Activated T-cell treated with anti-CD3 and anti-CD28 coated beads for 1 hour (primary cell): ENCODE measurements around the gene CD151.

Source experiments
- DNase-seq: peaks from one replicate; pipeline ENCODE4 v3.0.0-alpha.2; 2020; ENCODE audit warnings: low read depth

CD151 gene

DNA sequence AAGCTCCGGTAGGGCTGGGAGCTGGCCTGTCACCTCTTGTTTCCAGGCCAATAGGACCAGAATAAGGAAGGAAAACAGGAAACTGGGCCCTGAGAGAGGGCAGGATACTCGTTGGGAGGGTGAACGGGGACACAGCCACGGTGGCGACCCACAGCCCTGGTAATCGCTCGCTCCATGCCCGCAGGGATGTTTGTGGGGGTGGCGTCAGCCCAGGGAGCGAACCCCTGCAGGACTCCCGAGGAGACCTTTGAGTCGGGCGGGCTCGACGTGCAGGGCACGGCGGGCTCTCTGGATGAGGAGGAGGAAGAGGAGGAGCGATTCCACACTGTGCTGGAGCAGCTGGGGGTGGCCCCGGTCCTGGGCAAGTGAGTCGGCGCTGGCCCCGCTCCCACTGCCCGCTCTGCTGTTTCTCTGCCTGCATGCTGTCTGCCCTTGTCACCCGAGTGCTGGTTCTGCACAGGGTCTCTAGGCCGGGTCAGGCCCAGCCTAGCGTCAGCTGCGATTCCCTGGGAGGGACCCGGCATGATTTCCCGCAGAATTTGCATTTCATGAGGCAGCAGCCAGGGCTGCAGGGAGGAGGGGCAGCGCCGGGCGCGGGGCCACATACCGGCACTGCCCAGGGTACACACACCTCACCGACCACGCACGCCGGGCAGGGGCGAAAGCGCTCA, 3.4 kb upstream of the CD151 start:
- DNase-seq = no peak

DNA sequence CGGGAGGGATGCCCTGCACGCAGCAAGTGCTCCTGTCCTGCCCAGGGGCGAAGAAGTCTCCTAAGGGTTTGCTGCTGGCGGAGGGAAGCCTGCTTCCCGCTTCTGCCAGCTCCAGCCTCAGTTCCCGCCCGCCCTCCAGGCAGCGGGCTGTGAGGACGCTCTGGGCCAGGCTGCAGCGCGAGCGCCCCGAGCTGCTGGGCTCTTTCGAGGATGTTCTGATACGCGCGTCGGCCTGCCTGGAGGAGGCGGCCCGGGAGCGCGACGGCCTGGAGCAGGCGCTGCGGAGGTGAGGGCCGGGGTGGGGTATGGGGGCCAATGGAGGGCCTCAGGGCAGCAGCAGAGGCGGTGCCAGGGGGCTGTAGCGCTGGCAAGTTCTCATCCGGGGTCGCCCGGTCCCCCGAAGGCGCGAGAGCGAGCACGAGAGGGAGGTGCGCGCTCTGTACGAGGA, 2.9 kb upstream of the CD151 start:
- no peak for DNase-seq

DNA sequence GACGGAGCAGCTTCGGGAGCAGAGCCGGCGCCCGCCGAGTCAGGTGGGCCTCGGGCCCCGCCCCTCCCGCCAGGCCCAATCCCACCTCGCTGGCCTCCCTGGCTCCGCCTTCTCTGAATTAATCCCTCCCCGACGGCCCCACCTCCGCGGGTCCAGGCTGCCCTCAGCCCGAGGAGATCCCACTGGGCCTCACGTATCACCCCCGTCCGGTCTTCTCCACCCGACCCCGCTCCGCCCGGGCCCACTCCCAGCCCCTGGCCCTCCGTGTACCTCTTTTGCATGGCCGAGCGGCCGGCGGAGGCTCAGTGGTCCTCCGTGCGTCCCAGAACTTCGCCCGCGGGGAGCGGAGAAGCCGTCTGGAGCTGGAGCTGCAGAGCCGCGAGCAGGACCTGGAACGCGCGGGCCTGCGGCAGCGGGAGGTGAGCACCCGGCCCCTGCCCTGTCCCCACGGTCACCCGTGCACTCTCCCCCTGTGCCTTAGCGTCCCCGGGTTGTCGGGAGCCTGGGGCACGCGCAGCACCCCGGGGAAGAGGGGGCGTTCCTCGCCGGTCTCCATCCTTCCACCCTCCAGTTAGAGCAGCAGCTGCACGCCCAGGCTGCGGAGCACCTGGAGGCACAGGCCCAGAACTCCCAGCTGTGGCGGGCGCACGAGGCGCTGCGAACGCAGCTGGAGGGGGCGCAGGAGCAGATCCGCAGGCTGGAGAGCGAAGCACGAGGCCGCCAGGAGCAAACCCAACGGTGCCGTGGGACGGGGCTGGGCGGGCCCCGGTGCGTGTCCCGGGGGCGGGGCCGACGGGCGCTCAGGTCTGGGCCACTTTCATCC, 2.2 kb upstream of the CD151 start:
- DNase-seq = peak; percentile 43

DNA sequence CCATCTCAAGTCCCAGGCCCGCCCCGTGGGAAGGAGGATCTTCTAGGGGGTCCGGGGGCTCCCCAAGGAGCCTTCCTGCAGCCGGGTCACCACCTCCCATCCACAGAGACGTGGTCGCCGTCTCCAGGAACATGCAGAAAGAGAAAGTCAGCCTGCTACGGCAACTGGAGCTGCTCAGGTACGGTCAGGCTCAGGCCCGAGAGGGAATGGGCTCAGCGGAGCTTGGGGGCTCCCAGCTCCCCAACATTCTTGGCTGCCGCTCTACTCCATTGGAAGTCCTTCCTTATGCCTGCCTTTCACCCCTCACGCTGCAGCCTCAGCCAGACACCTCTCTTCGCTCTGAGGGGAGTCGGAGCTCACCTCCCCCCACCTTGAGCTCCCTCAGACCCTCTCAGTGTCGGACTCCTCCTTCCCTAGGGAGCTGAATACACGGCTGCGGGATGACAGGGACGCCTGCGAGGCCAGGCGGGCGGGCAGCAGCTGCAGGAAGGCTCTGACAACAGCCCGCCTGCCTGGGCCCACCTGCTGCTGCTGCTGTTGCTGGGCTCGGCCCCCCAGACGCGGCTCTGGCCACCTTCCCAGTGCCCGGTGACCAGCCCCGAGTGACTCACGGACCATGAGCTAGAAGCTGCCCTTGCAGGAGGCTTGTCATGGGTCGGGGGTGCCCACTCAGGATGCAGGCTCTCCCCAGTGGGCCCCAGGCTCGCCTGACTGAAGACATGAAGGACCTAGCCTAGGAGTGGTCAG, 1.5 kb upstream of the CD151 start:
- no peak for DNase-seq

DNA sequence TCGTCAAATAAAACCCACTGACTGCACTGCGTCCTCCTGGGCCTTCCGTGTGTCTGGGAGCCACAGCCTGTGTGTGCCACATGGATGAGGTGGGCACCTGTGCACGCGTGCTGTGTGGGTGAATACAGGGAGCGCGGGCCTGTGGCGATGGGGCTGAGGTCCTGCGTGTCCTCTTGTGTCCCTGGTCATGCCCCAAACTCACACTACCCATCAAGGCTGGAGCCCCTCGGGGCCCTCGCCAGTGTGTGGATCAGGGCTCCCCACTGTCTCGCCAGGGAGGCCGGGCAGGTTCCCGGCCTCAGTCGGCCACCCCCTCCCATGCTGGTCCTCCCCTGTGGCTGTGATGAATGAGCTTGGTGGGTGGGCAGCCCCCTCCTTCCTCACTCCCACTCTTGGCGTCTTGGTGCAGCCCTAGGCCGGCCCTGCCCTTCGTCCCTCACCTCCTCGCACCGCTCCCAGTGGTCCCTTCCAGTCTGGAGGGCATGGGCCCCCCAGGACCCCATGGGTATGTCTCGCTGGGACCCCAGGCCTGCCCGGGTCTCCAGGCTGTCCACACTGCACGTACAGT, 707 bp upstream of the CD151 start:
- DNase-seq = no peak

DNA sequence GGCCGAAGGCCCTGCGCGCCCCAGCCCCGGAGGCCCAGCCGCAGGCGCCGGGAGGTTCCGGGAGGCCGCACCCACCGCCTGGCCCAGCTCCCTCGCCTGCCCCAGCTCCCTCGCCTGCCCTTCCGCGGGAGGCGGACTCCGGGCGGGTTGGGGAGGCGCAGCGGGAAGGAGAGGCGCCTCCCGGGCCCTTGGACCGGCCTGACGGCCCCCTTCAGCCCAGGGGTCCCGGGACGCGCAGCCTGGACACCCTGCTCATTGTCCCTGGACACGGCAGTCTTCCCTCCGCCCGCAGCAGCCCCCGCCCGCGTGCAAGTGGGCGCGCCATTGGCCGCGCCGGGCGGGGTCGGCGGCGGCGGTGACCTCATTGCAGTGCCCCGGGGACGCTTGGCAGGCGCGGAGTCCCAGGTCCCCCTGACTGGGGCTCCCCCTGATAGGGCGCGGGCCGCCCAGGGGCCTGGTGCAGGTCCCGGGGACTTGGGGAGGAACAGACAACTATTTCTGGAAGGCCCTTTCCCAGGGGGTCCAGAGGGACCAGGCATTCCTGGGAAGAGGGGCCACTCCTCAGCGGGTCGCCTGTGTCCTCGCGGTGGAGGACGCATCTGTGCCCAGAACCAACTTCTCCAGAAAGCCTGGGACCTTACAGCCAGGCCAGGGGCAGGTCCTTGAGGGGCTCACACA, 501 bp downstream of the CD151 start:
- no peak for DNase-seq

DNA sequence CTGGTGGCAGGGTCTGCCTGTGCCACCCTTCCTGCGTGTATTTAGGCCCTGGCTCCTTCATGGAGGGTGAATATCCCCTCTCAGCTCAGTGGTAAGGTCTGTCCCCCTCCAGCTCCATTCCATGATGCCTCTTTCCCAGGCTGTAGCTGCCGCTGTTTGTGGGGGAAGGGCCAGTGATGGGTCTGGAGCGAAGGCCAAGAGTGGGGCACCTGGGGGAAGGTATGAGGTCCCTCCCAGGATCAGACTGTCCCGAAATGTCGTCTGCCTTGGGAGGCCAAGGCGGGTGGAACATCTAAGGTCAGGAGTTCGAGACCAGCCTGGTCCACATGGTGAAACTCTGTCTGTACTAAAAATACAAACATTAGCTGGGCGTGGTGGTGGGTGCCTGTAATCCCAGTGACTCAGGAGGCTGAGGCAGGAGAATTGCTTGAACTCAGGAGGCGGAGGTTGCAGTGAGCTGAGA, 1.1 kb downstream of the CD151 start:
- no peak for DNase-seq

DNA sequence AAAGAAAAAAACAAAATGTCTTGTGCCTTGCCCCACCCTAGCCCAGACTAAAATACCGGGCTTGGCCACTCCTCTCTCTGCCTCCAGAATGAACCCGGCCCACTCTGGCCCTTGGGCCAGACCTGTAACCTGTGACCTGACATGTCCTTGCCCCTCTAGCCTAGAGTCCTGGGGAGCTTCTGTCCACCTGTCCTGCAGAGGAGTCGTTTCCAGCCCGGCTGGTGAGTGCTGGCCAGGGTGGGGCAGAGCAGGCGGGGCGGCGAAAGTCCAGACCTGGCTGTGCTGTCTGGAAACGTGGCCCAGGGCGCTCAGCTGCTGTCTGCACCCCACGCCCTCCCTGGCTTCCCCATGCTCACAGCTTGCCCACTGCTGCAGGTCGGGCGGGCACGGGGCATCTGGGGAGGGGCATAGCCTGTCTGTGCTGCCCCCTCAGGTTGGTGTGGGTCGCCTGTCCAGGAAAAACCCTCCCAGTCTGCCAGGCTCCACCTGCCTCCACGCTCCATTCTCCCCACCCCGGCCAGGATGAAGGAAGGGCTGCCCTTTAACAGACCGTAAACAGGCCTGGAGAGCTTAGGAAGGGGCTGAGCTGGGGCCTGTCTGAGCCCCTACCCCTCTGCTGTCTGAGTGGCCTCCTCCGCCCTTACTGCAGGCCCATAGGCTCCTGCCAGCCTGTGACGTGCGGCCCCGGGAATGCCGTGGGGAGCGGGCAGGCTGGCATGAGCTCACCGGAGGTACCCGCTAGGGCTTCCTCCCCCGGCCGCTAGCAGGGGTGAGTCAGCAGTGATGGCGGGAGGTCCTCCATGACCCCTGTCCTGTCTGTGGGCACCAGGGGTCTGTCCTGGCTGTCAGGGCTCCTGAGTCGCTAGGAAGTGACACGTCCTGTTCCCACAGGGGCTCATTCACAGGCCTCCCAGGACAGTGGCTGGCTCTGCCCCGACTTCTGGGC, 1.9 kb downstream of the CD151 start:
- DNase-seq = no peak

DNA sequence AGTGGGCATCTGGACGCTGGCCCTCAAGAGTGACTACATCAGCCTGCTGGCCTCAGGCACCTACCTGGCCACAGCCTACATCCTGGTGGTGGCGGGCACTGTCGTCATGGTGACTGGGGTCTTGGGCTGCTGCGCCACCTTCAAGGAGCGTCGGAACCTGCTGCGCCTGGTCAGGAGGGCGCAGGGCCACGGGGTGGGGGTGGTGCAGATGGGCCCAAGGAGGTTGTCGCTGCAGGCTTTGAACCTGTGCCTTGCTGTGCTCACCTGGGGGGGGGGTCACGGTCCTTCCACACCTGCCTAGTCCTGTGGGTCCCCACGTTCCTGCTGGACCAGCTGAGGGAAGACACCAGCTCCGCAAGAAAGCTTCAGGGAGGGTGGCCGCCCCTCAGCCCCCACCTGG, 3.5 kb downstream of the CD151 start:
- DNase-seq = no peak

DNA sequence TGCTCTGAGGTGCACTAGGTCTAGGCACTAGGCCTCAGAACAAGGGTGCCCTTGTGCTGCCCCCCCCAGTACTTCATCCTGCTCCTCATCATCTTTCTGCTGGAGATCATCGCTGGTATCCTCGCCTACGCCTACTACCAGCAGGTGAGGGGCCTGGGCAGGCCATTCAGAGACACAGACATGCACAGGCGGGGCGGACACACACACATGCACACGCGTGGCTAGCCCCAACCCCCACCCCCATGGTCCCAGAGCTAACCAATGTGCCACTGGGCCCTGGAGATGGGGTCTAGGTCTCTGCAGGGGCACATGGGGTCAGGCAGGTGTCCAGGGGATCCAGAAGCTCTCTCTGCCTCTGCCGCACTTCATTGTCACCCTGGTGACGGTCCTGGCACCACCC, 3.9 kb downstream of the CD151 start:
- no peak for DNase-seq

DNA sequence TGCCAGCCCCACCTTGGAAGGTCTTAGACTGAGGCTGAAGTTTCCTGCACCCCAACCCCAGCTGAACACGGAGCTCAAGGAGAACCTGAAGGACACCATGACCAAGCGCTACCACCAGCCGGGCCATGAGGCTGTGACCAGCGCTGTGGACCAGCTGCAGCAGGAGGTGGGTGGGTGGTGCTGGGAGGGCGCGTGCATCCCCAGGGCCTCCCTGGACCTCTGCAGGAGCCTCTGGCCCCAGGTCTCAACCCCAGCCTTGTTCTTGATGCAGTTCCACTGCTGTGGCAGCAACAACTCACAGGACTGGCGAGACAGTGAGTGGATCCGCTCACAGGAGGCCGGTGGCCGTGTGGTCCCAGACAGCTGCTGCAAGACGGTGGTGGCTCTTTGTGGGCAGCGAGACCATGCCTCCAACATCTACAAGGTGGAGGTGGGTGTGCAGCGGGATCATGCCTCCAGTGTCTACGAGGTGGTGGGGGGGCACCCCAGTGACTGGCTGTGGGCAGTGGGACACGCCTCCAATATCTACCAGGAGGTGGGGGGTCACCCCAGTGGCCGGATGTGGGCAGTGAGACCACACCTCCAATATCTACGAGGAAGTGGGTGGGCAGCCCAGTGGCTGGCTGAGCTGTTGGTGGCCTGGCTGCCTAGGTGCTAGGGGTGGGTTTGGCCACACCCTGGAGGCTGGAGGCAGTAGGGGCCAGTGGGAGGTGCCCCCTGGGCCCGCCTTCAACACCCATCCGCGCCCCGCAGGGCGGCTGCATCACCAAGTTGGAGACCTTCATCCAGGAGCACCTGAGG, 4.6 kb downstream of the CD151 start:
- no peak for DNase-seq

DNA sequence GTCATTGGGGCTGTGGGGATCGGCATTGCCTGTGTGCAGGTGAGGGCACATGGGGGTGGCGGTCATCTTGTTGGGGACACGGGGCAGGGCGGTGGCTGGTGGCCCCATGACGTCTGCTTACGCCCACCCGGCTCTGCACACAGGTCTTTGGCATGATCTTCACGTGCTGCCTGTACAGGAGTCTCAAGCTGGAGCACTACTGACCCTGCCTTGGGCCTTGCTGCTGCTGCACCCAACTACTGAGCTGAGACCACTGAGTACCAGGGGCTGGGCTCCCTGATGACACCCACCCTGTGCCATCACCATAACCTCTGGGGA, 5.2 kb downstream of the CD151 start:
- no peak for DNase-seq

DNA sequence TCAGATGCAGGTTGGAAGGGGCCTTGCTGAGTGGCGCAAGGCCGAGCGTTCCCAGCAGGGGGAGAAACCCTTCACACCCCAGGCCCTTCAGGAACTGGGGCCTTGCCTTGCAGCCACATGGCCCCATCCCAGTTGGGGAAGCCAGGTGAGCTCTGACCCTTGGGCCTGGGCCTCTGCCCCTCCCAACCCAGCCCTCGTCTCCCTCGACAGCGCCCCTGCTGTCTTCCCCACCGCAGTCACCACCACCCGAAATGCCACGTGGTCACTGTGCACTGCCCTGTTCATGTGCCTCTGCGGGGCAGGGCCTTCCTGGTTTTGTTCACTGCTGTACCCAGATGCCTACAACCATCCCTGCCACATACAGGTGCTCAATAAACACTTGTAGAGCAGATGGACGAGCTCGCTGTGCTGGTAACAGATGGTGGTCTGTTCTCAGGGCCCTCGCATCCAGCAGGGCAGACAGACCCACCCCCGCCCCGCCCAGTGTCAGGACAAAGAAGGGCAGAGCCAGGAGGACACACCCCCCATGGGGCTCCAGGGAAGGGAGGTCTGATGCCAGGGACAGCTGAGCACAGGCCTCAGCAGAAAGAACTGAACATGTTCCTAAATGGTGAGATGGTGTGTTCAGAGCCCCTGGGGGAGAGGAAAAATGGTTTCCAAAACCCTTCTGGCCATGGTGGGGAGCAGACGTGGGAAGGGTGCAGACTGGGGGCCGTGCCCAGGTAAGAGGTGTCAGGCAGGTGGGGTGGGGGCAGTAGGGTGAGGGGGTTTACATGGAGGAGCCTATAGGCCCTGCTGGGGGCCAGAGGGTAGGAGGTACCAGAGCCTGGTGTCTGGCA, 5.9 kb downstream of the CD151 start:
- no peak for DNase-seq

DNA sequence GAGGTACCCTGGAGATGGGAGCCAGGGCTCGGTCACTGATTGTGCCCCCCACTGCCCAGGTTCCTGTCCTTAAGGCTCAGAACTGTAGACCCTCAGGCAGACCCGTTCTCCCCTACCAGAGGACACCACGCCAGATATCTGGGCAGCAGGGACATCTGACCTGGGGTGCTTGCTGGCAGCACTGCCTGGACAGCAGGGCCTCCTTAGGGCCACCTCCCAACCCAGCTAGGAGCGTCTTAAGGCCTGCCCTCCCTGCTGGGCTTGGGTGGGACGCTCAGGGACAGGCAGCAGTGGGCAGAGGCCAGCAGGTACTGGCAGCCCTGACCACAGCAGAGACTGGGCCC, 6.5 kb downstream of the CD151 start:
- DNase-seq = no peak

DNA sequence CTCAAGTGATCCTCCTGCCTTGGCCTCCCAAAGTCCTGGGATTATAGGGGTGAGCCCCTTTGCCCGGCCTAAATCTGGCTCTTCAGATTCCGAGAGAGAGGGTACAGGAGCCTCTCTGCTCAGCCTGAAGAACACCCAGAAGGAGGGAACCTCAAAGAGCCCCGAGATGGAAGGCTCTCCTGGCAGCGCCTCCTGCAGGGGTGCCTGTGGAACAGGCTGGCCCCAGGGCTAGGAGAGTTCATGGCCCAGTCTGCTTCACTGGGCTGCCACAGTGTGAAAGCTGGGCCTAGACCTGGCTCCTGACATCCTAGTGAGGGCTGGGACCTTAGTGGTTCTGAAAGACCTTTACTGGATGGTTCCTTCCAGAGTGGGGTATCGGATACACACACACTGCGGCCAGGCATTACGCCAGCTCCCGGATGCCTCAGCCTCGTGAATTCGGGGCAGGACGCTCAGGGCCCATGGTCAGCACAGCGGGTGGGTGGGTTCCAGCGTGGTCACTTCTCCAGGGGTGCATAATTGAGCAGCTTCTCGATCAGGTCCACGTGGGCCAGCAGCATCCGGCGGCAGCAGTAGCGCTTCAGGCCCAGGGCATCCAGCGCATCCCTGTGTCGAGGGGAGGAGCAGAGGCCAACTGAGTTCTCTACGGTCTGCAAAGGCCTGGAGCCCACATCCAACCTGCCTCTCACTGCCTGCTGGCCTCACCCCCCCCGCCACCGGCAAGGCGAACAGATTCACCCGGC, 7.3 kb downstream of the CD151 start:
- DNase-seq = no peak

DNA sequence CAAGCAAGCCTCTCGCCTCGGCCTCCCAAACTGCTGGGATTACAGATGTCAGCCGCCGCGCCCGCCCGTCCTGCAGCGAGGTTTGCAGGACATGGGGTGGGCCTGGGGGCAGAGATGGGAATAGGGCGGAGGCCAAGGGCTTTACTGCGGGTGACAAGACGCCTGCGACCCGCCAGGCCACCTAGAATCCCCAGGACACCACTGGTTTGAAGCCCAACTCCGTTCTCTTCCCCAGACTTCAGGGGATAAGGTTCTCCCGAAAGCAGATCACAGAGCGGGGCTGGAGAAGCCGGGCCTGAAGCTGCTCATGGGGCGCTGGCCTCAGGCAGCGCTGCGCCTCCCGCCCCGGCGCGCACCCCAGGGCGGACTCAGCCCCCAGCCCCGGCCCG, 9.2 kb downstream of the CD151 start:
- DNase-seq = no peak

DNA sequence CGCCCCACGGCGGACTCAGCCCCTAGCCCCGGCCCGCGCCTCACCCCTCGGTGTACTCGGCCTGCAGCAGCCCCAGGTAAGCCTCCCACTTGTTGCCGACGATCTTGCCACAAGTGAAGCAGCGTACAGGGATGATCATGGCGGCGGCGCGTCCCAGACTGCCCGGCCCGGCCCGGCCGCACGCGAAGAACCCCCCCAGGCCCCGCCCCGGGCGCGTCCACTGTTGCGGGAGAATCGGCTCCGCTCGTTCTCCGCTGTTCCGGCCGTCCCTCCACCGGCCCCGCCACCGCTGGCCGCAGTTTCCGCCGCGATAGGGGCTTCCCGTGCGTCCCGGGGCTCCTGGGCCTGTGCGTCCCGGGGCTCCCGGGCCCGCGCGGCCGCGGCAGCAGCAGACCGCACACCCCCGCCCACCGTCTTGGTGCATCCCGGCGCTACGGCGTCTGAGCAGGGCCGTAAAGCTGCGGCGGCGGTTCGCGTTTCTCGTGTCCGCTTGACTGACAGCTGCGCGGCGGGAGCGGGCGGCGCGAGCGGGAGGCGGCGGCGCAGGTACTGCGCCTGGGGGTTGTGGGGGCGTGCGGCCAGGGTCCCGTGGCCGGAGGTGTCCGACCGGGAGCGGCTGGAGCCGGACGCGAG, 9.7 kb downstream of the CD151 start, which contains the start of the genes POLR2L and TSPAN4:
TSS of gene POLR2L (minus strand) at position 160 of the 633 bp plus-strand sequence. CDS start at position 139, 21 bp downstream.
TSS of gene TSPAN4 (plus strand) at position 483 of the 633 bp plus-strand sequence. CDS start 7,453 bp downstream, outside the sequence.
- DNase-seq = peak; percentile 89
